ENCODE results near the gene JAM3.

JAM3 gene

DNA sequence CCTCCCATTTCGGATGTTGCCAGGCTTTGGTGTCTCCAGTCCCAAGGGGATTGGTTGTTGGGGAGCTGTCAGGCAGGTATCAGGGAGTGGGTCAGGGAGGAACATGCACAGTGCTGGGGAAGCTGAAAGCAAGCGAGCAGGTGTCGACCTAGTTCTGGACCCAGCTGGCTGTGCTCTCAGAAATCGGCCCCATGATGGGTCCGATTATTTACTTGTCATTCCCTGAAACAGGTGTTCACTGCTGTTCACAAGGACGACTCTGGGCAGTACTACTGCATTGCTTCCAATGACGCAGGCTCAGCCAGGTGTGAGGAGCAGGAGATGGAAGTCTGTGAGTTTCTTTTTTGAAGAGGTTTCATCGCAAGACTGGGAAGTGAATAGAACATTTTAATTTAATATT, 76.8 kb downstream of the JAM3 start:
- DNase-seq (ENCODE audit: low spot score) = no peak

DNA sequence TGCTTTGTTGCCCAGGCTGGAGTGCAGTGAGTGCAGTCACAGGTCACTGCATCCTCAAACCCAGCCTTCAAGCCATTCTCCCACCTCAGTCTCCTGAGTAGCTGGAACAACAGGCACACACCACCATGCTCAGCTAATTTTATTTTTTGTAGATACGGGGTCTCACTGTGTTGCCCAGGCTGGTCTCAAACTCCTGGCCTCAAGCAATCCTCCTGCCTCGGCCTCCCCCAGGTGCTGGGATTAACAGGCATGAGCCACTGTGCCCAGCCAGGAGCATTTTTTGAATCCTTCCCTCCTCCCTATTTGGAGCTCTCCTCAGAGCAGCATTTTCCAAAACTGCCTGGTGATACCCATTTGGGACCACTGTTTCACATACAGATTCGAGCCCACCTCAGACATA, 77.7 kb downstream of the JAM3 start:
- no peak for DNase-seq (ENCODE audit: low spot score)

DNA sequence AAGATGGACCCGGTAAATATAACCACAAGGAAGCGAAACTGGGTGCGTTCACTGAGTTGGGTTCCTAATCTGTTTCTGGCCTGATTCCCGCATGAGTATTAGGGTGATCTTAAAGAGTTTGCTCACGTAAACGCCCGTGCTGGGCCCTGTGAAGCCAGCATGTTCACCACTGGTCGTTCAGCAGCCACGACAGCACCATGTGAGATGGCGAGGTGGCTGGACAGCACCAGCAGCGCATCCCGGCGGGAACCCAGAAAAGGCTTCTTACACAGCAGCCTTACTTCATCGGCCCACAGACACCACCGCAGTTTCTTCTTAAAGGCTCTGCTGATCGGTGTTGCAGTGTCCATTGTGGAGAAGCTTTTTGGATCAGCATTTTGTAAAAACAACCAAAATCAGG, 80.5 kb downstream of the JAM3 start:
- DNase-seq (ENCODE audit: low spot score) = no peak

DNA sequence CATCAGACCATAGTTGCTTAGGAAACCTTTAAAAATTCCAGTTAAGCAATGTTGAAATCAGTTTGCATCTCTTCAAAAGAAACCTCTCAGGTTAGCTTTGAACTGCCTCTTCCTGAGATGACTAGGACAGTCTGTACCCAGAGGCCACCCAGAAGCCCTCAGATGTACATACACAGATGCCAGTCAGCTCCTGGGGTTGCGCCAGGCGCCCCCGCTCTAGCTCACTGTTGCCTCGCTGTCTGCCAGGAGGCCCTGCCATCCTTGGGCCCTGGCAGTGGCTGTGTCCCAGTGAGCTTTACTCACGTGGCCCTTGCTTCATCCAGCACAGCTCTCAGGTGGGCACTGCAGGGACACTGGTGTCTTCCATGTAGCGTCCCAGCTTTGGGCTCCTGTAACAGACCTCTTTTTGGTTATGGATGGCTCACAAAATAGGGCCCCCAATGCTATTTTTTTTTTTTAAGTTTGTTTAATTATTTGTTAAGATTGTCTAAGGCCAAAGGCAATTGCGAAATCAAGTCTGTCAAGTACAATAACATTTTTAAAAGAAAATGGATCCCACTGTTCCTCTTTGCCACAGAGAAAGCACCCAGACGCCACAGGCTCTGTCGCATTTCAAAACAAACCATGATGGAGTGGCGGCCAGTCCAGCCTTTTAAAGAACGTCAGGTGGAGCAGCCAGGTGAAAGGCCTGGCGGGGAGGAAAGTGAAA, 81.5 kb downstream of the JAM3 start:
- DNase-seq (ENCODE audit: low spot score) = no peak

DNA sequence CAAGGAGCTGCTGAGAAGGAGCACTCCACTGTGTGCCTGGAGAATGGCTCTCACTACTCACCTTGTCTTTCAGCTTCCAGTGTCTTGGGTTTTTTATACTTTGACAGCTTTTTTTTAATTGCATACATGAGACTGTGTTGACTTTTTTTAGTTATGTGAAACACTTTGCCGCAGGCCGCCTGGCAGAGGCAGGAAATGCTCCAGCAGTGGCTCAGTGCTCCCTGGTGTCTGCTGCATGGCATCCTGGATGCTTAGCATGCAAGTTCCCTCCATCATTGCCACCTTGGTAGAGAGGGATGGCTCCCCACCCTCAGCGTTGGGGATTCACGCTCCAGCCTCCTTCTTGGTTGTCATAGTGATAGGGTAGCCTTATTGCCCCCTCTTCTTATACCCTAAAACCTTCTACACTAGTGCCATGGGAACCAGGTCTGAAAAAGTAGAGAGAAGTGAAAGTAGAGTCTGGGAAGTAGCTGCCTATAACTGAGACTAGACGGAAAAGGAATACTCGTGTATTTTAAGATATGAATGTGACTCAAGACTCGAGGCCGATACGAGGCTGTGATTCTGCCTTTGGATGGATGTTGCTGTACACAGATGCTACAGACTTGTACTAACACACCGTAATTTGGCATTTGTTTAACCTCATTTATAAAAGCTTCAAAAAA, 82.3 kb downstream of the JAM3 start:
- no peak for DNase-seq (ENCODE audit: low spot score)

DNA sequence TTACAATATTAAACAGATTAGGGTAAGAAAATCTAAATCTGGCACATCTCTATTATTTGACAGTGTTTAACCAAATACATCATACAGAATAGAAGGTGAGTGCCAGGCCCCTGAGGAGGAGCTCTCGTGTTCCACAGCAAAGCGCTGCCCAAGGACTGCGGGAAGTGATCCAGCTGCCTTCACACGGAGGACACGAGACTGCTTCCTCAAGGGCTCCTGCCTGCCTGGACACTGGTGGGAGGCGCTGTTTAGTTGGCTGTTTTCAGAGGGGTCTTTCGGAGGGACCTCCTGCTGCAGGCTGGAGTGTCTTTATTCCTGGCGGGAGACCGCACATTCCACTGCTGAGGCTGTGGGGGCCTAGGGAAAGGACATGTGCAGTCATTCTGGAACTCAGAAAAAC, 83.8 kb downstream of the JAM3 start:
- DNase-seq (ENCODE audit: low spot score) = no peak

DNA sequence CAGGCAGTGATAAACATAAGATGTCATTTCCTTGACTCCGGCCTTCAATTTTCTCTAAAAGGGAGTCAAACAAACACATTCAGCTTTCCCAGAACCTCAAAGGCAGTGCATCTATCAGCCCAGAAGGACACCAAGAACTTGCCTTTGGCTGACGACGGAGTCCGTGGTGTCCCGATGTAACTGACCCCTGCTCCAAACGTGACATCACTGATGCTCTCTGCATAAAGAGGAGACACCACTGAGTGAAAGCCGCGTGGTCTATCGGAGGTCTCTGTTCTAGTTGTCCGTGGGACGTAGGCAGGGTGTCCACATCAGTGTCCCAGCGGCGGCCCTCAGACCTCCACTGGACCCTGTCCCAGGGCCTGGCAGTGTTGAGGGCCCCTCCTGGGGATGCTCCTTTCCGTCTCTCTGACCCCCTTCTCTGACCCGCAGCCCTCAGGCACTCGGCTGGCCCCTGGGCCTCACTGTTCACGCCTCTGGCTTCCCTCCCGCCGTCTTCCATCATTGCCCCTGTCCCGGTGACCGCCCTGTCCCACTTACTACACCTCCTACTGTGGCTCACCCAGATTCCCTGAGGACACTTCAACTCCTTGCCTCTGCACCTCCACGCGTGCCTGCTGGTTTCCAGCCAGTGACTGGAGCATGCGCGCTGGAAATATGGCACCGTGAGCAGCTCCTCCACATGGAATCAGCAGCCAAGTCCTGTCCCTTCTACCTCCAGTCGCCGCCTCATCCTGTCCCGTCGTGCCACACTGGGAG, 84.5 kb downstream of the JAM3 start:
- DNase-seq (ENCODE audit: low spot score) = no peak

DNA sequence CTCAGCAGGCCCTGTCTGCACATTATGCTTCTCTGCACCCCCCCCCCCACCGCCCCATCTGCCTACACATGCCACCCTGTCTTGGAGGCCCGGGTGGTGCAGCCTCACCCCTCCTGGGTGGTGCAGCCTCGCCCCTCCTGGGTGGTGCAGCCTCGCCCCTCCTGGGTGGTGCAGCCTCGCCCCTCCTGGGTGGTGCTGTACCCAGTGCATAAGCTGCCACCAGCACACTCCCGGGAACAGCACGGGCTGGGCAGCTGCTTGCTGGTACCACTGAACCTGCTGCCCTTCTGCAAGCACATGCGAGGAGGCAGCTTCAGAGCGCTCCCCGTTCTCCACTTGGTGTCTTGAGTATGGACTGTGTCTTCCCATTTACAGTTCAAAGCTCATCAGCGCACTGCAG, 85.6 kb downstream of the JAM3 start:
- DNase-seq (ENCODE audit: low spot score) = no peak

DNA sequence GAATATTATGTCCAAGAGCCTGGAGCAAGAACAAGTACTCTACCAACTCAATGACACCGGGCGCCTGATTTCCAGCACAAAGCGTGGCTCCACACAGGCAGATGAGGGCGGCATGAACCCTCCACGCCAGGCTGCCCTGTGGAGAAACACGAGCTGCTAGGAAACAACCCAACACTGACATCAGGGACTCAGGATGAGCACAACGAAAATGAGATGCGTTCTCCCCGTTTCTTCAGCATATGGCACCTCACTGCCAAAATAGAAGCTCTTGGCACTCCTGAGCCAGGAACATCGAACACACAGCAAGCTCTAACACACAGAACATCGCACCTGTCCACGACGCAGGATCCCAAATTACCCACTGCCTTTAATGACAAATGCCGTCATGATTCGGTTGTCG, 86.6 kb downstream of the JAM3 start:
- DNase-seq (ENCODE audit: low spot score) = no peak

DNA sequence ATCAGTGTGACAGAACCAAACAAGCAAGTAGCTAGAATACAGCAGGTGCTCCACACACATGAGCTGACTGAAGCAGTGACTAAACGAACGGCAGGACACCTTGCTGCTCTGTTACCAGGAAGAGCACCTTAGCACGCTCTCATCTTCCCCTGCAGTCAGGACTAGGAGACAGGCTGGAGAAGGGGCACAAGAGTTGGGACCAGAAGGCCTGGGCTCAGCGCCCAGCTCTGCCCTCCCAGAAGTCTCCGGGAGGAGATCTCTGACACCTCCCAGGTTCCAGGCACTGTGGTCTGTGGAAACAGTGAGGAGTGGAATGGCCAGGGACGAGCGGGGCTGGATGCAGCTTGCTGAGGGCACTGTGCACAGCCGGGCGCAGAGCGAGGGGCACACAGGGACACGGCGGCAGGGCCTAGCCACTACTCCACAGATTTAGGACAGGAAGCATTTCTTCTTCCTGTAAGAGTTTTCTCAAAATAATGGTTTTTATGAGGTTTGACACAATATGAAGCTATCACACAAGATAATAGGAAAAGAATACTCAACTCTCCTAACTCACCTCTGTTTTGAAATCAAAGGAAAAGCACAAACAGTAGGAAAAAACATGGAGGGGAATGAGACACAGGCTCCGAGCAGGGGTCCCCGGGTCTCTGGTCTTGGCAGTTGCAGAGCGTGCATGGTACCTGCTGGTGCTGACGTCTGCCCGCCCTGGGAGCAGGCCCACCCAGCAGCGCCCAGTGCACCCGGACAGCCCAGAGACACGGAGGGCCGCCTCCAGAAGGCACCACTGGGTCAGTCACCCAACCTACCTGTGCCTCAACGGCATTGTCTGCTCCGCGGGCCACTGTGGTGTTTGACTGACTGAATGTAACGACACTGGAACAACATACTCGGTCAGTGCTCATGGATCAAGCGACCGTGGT, 87.3 kb downstream of the JAM3 start:
- DNase-seq (ENCODE audit: low spot score) = no peak

DNA sequence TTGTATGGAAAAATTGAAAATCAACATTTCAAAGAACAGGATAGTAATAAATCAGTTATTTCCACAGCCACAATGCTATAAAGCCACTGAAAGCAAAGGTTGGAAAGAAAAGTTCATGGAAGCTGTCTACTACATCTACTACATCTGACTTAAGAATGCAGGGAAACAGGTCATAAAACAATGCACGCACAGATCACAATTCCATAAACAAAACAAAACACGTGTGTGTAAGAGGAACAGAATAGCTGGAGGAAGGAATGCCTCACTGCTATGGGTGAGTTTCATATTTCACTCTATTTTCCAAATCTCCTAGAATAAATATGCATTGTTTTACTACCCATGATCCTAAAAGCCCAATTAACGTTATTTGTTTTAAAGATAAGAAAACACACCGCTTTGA, 88.6 kb downstream of the JAM3 start:
- no peak for DNase-seq (ENCODE audit: low spot score)

DNA sequence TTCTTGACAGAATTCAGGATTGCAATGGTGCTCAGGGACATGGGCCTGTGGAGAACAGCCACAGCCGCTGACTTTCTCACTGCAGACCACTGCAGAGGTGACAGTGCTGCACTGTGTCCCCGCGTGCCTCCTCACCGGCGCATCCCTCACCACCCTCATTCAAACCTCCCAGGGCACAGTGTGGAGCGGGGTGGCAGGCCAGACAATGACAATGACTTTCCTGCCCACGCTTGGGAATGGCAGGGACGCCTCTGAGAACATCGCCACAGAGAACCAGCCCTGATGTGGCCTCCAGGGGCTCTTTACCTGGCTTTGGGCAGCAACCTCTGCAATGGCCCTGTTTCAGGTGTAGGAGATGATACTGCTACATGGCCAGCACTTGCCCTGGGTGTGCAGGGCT, 89.2 kb downstream of the JAM3 start:
- no peak for DNase-seq (ENCODE audit: low spot score)

DNA sequence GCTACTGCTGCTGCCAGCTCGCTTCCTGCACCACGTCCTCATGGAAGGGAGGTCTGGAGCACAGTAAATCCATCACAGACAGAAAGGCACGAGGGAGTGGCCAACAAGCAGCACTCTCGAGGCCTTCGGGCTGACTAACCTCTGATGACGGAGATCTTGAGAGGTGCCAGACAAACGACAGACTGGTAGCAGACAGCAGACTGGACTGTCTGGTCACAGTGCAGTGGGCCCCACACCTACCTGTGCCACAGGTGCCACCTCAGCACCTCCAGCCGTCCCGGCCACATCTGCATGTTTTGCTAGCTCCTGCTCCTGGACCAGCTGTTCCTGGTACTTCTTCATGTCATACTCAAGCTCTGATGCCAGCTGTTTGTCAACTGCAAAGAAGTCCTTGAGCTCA, 90.8 kb downstream of the JAM3 start:
- no peak for DNase-seq (ENCODE audit: low spot score)

DNA sequence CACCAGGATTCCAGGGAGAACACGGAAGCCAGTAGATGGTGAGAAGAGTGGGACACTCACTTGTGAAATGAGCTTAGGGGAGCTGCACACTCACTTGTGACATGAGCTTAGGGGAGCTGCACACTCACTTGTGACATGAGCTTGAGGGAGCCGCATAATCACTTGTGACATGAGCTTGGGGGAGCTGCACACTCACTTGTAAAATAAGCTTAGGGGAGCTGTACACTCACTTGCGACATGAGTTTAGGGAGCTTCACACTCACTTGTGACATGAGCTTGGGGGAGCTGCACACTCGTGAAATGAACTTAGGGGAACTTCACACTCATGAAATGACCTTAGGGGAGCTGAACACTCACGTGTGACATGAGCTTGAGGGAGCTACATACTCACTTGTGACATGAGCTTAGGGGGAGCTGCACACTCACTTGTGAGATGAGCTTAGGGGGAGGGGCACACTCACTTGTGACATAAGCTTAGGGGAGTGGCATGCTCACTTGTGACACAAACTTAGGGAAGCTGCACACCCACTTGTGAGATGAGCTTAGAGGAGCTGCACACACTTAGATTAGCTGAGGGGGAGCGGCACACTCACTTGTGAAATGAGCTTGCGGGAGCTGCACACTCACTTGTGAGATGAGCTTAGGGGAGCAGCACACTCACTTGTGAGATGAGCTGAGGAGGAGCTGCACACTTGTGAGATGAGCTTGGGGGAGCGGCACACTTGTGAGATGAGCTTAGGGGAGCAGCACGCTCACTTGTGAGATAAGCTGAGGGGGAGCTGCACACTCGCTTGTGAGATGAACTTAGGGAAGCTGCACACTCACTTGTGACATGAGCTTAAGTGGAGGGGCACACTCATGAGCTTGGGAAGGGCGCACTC, 95.9 kb downstream of the JAM3 start:
- DNase-seq (ENCODE audit: low spot score) = no peak

DNA sequence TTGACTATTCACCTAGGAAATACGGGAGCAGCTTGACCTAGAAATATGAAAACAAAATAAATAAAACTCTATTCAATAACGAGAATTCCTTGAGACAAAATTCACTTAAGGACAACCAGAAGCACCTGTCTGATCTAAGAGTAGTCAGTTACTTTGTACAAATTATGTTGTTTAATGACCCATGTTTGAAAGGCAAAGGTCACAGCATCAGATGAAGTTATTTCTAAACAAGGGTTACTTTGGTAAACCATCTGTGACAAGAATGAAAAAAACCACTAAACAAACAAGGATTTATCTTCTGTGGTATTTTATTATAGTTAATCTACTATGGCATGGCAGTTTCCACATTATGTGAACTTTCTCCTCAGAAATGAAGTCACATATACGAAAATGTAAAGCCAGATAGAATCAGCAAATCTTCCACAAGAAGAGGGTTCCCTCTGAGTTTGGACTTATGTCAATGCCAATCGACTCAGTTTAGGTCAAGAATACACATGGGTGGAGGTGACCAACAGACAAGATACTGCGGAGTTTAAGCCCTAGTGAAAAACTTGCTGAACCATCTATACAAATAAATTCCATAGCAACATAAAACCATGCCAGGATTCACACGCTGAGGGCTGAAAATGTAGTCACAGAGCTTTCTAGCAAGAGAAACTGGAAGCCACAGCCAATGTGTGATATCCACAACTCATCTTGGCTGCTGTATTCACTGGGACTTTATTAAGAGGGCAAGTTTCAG, 101.5 kb downstream of the JAM3 start:
- DNase-seq (ENCODE audit: low spot score) = no peak

DNA sequence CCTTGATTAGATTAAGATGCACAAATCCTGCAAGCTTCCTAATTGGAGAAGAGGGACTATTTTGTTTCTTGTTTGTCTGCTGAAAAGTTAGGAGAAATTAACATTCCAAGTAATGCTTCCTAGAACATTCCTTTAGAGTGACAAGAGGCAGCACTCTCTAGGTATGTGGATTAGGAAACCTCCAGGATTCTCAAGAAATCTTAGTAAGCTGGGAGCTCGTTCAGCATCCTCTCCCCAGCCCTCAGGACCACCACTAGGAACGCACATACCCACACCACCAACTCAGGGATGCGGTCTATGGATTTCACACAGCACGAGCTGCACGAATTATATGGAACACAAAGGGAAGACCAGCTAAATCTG, 102.0 kb downstream of the JAM3 start:
- DNase-seq (ENCODE audit: low spot score) = no peak

DNA sequence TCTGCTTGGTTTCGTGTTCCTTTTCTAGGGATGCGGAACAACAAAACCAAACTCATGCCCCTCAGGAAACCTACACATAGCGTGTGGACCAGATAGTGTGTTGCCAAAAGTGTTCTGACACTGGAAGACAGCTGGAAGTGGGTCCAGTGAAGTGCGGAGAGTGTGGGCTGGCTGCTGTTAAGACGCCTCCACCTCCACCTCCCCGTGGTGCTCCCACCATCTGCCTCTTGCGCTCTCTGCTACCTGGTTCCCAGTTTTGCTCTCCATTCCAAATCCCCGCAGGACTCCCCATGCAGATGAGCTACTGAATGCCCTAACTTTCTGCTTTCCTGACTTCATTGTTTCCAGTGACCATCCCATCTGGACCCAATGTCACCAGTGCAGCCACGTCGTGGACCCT, 103.1 kb downstream of the JAM3 start:
- DNase-seq (ENCODE audit: low spot score) = no peak

DNA sequence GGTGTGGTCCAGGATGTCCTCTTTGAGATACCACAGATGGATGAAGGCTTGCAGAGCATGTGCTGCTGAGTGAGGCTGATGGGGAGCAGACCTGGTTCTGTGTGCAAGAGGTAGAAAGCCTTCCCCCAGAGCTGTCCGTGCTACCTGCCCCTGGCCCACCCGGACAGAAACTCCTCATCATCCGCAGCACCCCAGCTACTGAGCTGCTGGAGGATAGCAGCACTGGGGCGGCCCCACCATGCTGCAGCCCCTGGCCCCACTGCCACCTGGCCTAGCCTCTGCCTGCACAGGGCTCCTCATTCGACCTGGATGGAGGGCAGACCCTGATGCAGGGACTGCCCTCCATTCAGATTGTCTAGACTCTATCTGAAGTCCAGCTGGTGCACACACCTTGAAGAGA, 104.4 kb downstream of the JAM3 start:
- no peak for DNase-seq (ENCODE audit: low spot score)

DNA sequence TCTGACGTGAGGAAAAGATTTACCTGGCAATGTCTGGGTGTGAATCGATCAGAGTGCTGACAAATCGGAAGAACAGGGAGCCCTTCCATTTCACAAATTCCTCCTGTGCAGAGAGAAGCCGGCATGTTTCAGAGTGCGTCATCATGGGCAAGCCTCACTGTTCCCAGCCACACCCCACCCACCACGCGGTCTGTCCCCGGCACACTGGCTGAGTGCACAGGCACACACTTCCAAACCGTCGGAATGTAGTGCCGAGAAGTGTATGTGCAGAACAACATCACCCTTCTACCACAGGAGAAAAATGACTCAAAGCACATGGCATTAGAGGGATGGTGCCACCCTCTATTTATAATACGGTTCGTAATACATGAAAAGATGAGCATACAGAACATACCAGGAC, 107.4 kb downstream of the JAM3 start:
- DNase-seq (ENCODE audit: low spot score) = no peak

DNA sequence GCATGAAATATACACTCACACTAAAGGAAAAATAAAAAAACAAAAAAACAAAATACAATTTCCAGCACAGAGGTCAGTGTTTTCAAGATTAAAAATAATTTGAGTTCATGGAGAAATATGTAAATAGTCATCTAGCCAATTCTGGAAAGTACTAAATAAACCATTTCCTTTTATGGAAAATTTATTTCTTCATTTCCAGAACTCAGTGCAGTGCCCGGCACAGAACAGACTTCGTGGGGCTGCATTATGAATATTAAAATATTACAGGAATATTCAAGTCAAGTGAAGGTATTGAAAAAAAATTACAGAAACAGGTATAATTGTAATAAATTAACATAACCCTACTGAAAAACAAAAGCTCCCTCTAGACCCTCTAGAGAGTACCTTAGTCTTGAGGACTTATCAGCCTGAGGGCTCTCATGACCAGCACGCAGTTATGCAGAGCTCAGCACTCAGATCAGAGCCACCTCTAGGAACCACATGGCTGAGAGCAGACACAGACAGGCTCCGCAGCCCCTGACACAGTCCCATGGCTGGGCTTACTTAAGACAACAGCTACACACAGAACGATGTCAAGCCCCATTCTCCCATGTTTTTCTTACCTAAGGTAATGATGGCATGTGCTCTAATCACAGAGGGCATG, 109.3 kb downstream of the JAM3 start:
- no peak for DNase-seq (ENCODE audit: low spot score)

Data from CD4-positive, alpha-beta T cell treated with Interleukin-15 for 4 hours (primary cell).